ENCODE measurements around the gene NCKAP5.

- no peak for TF ChIP-seq TCF12 (IDR thresholded peaks at IDR 0.05)
- no peak for TF ChIP-seq TCF12 (CRISPR knock-in tag; IDR thresholded peaks at IDR 0.05)
- no peak for TF ChIP-seq EZH2 (conservative IDR thresholded peaks at IDR 0.05; ENCODE audit: low read depth, low read length)
- TF ChIP-seq MEF2D (CRISPR knock-in tag; IDR thresholded peaks at IDR 0.05): no peak
- TF ChIP-seq, protein P1, sequence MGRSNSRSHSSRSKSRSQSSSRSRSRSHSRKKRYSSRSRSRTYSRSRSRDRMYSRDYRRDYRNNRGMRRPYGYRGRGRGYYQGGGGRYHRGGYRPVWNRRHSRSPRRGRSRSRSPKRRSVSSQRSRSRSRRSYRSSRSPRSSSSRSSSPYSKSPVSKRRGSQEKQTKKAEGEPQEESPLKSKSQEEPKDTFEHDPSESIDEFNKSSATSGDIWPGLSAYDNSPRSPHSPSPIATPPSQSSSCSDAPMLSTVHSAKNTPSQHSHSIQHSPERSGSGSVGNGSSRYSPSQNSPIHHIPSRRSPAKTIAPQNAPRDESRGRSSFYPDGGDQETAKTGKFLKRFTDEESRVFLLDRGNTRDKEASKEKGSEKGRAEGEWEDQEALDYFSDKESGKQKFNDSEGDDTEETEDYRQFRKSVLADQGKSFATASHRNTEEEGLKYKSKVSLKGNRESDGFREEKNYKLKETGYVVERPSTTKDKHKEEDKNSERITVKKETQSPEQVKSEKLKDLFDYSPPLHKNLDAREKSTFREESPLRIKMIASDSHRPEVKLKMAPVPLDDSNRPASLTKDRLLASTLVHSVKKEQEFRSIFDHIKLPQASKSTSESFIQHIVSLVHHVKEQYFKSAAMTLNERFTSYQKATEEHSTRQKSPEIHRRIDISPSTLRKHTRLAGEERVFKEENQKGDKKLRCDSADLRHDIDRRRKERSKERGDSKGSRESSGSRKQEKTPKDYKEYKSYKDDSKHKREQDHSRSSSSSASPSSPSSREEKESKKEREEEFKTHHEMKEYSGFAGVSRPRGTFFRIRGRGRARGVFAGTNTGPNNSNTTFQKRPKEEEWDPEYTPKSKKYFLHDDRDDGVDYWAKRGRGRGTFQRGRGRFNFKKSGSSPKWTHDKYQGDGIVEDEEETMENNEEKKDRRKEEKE (IDR thresholded peaks at IDR 0.05): no peak
- no peak for TF ChIP-seq KLF9 (CRISPR knock-in tag; IDR thresholded peaks at IDR 0.05; ENCODE audit: low read depth)
- TF ChIP-seq, protein P2, sequence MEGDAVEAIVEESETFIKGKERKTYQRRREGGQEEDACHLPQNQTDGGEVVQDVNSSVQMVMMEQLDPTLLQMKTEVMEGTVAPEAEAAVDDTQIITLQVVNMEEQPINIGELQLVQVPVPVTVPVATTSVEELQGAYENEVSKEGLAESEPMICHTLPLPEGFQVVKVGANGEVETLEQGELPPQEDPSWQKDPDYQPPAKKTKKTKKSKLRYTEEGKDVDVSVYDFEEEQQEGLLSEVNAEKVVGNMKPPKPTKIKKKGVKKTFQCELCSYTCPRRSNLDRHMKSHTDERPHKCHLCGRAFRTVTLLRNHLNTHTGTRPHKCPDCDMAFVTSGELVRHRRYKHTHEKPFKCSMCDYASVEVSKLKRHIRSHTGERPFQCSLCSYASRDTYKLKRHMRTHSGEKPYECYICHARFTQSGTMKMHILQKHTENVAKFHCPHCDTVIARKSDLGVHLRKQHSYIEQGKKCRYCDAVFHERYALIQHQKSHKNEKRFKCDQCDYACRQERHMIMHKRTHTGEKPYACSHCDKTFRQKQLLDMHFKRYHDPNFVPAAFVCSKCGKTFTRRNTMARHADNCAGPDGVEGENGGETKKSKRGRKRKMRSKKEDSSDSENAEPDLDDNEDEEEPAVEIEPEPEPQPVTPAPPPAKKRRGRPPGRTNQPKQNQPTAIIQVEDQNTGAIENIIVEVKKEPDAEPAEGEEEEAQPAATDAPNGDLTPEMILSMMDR (CRISPR knock-in tag; IDR thresholded peaks at IDR 0.05): no peak
- no peak for TF ChIP-seq MAX (IDR thresholded peaks at IDR 0.05)
- TF ChIP-seq, protein P3, sequence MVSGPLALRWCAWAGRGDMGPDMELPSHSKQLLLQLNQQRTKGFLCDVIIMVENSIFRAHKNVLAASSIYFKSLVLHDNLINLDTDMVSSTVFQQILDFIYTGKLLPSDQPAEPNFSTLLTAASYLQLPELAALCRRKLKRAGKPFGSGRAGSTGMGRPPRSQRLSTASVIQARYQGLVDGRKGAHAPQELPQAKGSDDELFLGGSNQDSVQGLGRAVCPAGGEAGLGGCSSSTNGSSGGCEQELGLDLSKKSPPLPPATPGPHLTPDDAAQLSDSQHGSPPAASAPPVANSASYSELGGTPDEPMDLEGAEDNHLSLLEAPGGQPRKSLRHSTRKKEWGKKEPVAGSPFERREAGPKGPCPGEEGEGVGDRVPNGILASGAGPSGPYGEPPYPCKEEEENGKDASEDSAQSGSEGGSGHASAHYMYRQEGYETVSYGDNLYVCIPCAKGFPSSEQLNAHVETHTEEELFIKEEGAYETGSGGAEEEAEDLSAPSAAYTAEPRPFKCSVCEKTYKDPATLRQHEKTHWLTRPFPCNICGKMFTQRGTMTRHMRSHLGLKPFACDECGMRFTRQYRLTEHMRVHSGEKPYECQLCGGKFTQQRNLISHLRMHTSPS (CRISPR knock-in tag; IDR thresholded peaks at IDR 0.05; ENCODE audit: low read depth): no peak
- TF ChIP-seq, protein P4, sequence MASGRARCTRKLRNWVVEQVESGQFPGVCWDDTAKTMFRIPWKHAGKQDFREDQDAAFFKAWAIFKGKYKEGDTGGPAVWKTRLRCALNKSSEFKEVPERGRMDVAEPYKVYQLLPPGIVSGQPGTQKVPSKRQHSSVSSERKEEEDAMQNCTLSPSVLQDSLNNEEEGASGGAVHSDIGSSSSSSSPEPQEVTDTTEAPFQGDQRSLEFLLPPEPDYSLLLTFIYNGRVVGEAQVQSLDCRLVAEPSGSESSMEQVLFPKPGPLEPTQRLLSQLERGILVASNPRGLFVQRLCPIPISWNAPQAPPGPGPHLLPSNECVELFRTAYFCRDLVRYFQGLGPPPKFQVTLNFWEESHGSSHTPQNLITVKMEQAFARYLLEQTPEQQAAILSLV (CRISPR knock-in tag; IDR thresholded peaks at IDR 0.05; ENCODE audit: borderline replicate concordance): no peak
- no peak for TF ChIP-seq BRCA1 (CRISPR knock-in tag; IDR thresholded peaks at IDR 0.05)
- TF ChIP-seq, protein P5, sequence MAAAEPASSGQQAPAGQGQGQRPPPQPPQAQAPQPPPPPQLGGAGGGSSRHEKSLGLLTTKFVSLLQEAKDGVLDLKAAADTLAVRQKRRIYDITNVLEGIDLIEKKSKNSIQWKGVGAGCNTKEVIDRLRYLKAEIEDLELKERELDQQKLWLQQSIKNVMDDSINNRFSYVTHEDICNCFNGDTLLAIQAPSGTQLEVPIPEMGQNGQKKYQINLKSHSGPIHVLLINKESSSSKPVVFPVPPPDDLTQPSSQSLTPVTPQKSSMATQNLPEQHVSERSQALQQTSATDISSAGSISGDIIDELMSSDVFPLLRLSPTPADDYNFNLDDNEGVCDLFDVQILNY (CRISPR knock-in tag; conservative IDR thresholded peaks at IDR 0.05): no peak
- no peak for TF ChIP-seq CBFB (CRISPR knock-in tag; IDR thresholded peaks at IDR 0.05)
- TF ChIP-seq ZFX (CRISPR knock-in tag; IDR thresholded peaks at IDR 0.05; ENCODE audit: low read depth): no peak
- TF ChIP-seq ZMAT3 (CRISPR knock-in tag; conservative IDR thresholded peaks at IDR 0.05): no peak
Observed at GRCh38 chr2:132798341-132798740, 769.9 kb downstream of the NCKAP5 start.

Measured in HepG2 (cell line).